ENCODE results near the gene BRD8. TPM values are rescaled to one million over a fixed set of nuclear protein-coding genes. Genes with fewer than 3 reads are reported as not detected.

The BRD8 gene
- total and polyA plus RNA-seq, 2 experiments from 2014 or later = 45.8 to 117 TPM

GRCh38 chr5:138111937-138112336 lies 66.5 kb downstream of the BRD8 start:
- no peaks in the 10 kb centered on the region for H3K9me3 Mint-ChIP-seq
- H3F3A ChIP-seq (replicated peaks; ENCODE audit: low read depth) = no peaks in the 10 kb centered on the region
- ATAC-seq (no peak), DNase-seq (ENCODE audit: low spot score) (no peak)
- no peaks in the 10 kb centered on the region for H3K9me2 ChIP-seq (ENCODE audit: insufficient read depth)
- H3K79me2 ChIP-seq (replicated peaks; ENCODE audit: insufficient read depth) = no peaks in the 10 kb centered on the region
- H2AFZ ChIP-seq = no peak overlapping the region
- H3K27ac ChIP-seq (ENCODE audit: low read depth) = no peak overlapping the region
- H3K4me1 Mint-ChIP-seq = peaks cover 14% of the 10 kb centered on the region
- no peaks in the 10 kb centered on the region for H3K36me3 ChIP-seq (ENCODE audit: insufficient read depth)
- no peak overlapping the region for H3K4me3 ChIP-seq
- peaks cover 12% of the 10 kb centered on the region for H3K4me1 ChIP-seq (ENCODE audit: insufficient read depth)
- no peak for TF ChIP-seq STAT1 (IDR thresholded peaks at IDR 0.05; ENCODE audit: unreplicated experiment)
- no peak for TF ChIP-seq ZNF331 (CRISPR knock-in tag; IDR thresholded peaks at IDR 0.05; ENCODE audit: low read depth)
- no peak for TF ChIP-seq EZH2phosphoT487 (IDR thresholded peaks at IDR 0.05; ENCODE audit: unreplicated experiment)
- TF ChIP-seq CTCF (conservative IDR thresholded peaks at IDR 0.05; ENCODE audit: low read depth in 2 of 2) = no peak
- no peak for TF ChIP-seq NANOG (IDR thresholded peaks at IDR 0.05; ENCODE audit: borderline replicate concordance)
- no peak for TF ChIP-seq ZNF114 (CRISPR knock-in tag; IDR thresholded peaks at IDR 0.05)
- TF ChIP-seq EZH2 (IDR thresholded peaks at IDR 0.05; ENCODE audit: low read depth, unreplicated experiment) = no peak
- TF ChIP-seq CREB1 (CRISPR knock-in tag; IDR thresholded peaks at IDR 0.05; ENCODE audit: low read depth) = no peak
- no peak for TF ChIP-seq JUNB (IDR thresholded peaks at IDR 0.05; ENCODE audit: unreplicated experiment)
- H3K36me3 Mint-ChIP-seq (ENCODE audit: low read depth) = no peaks in the 10 kb centered on the region
- H3K4me3 Mint-ChIP-seq = no peak overlapping the region
- H3K27ac Mint-ChIP-seq = no peak overlapping the region
- H4K20me1 ChIP-seq (replicated peaks; ENCODE audit: insufficient read depth) = 0 out of 2 replicates have a peak, but pooled peaks cover 3% of the 10 kb centered on the region
- no peak overlapping the region for H3K4me2 ChIP-seq
- H3K27me3 ChIP-seq (ENCODE audit: insufficient read depth) = no peaks in the 10 kb centered on the region
- H3K27me3 Mint-ChIP-seq (ENCODE audit: insufficient read depth, low read depth, poor library complexity) = peaks cover 2% of the 10 kb centered on the region

GRCh38 chr5:138111181-138111580 lies 67.2 kb downstream of the BRD8 start:
- Mint-ChIP-seq H3K27me3 (ENCODE audit: insufficient read depth, low read depth, poor library complexity) (peaks cover 2% of the 10 kb centered on the region), H3K9me3 (no peaks in the 10 kb centered on the region), H3K36me3 (ENCODE audit: low read depth) (no peaks in the 10 kb centered on the region), H3K27ac (no peak overlapping the region), H3K4me3 (no peak overlapping the region), H3K4me1 (peaks cover 14% of the 10 kb centered on the region)
- H2AFZ ChIP-seq = no peak overlapping the region
- H3K27me3 ChIP-seq (ENCODE audit: insufficient read depth) = no peaks in the 10 kb centered on the region
- ATAC-seq (no peak), DNase-seq (ENCODE audit: low spot score) (no peak)
- peaks cover 12% of the 10 kb centered on the region for H3K4me1 ChIP-seq (ENCODE audit: insufficient read depth)
- no peak overlapping the region; the same call in 1 of the 2 replicates for H3K4me2 ChIP-seq
- TF ChIP-seq ZNF114 (CRISPR knock-in tag; IDR thresholded peaks at IDR 0.05) (no peak), CTCF (conservative IDR thresholded peaks at IDR 0.05; ENCODE audit: low read depth in 2 of 2) (no peak), EZH2phosphoT487 (IDR thresholded peaks at IDR 0.05; ENCODE audit: unreplicated experiment) (no peak), NANOG (IDR thresholded peaks at IDR 0.05; ENCODE audit: borderline replicate concordance) (no peak), POLR2AphosphoS5 (IDR thresholded peaks at IDR 0.05; ENCODE audit: low read depth) (no peak), REST (IDR thresholded peaks at IDR 0.05; ENCODE audit: unreplicated experiment) (no peak), CREB1 (CRISPR knock-in tag; IDR thresholded peaks at IDR 0.05; ENCODE audit: low read depth) (no peak)
- H3K79me2 ChIP-seq (replicated peaks; ENCODE audit: insufficient read depth) = no peaks in the 10 kb centered on the region
- no peak overlapping the region for H3K27ac ChIP-seq (ENCODE audit: low read depth)
- H3F3A ChIP-seq (replicated peaks; ENCODE audit: low read depth) = no peaks in the 10 kb centered on the region
- no peak overlapping the region for H3K4me3 ChIP-seq
- 0 out of 2 replicates have a peak, but pooled peaks cover 3% of the 10 kb centered on the region for H4K20me1 ChIP-seq (replicated peaks; ENCODE audit: insufficient read depth)
- H3K9me2 ChIP-seq (ENCODE audit: insufficient read depth) = no peaks in the 10 kb centered on the region
- H3K36me3 ChIP-seq (ENCODE audit: insufficient read depth) = no peaks in the 10 kb centered on the region
